PFSK-1 (cell line): Measurements from ENCODE around the gene ALDH3B1.

Experiments used
- POLR2AphosphoS5 ChIP-seq: IDR thresholded peaks from 2 replicates; pipeline ENCODE4 v1.6.1; 2012; ENCODE audit warnings: low read depth, mild to moderate bottlenecking, control low read depth, low read length, moderate library complexity
- SIN3A ChIP-seq: IDR thresholded peaks from 2 replicates; pipeline ENCODE4 v1.6.1; 2012; ENCODE audit warnings: mild to moderate bottlenecking, low read length, moderate library complexity, borderline replicate concordance; ENCODE audit not compliant: insufficient read depth

DNA sequence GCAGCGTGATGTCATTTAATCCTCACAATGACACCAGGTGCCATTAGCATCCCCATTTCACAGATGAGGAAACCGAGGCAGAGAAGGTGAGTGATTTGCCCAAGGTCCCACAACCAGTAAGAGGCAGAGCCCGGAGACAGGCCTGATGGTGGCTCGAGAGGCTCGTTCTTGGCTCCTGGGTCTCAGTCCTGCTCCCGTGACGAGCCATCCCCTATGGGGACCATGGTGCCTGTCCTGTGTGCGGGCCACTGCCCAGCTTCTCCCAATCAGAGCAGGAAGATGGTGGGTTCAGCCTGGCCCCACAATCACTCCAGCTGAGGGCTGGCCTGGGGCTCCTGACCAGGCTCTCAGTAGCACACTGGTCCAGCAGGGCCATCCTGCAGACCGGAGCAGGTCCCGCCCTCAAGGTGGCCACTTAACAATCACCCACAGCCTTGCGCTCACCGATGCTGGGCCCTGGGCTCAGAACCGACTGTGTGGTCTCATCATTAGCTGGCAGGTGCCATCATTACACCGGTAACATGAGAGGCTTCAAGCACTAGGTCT, 3.6 kb downstream of the ALDH3B1 start:
- no peak for TF ChIP-seq SIN3A
- no peak for TF ChIP-seq POLR2AphosphoS5
